Transverse colon (tissue), 3 donors: ENCODE measurements around the gene LKAAEAR1.

Source experiments
- POLR2A ChIP-seq: fragments of 450-650 bp; IDR thresholded peaks from one replicate; pipeline ENCODE4 v1.6.1; 2016; ENCODE audit warnings: antibody characterized with exemption, mild to moderate bottlenecking, moderate library complexity
- TF ChIP-seq, protein P1 (sequence below), 5 experiments: fragments of 200-600 bp in 3 of 5; fragments of 450-650 bp in 2 of 5; sonication (generic) in 3 of 5; IDR thresholded peaks; 1 replicate in 2 of 5; 2 replicates in 3 of 5; pipeline ENCODE4 v1.5.1; 2016 to 2017; ENCODE audit warnings: antibody characterized with exemption in 5 of 5, inconsistent platforms in 3 of 5, mild to moderate bottlenecking in 2 of 5, moderate library complexity in 1 of 5

DNA sequence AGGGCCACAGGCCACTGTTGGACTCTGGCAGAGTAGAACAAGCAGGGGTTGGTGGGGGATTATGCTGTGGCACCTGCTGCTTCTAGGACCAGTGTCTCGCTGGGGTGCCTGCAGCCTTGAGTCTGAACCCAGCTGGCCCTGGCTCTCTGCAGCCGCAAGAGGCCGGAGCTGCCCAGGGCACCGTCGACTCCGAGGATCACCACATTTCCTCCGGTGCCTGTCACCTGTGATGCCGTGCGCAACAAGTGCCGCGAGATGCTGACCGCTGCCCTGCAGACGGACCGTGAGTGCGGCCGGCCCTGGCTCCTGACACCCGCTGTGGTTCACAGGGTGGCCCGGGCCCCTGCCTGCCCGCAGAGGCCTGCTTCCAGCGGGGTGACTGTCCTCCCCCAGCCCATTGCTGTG lies 15.0 kb downstream of the LKAAEAR1 start:
- TF ChIP-seq, protein P1, sequence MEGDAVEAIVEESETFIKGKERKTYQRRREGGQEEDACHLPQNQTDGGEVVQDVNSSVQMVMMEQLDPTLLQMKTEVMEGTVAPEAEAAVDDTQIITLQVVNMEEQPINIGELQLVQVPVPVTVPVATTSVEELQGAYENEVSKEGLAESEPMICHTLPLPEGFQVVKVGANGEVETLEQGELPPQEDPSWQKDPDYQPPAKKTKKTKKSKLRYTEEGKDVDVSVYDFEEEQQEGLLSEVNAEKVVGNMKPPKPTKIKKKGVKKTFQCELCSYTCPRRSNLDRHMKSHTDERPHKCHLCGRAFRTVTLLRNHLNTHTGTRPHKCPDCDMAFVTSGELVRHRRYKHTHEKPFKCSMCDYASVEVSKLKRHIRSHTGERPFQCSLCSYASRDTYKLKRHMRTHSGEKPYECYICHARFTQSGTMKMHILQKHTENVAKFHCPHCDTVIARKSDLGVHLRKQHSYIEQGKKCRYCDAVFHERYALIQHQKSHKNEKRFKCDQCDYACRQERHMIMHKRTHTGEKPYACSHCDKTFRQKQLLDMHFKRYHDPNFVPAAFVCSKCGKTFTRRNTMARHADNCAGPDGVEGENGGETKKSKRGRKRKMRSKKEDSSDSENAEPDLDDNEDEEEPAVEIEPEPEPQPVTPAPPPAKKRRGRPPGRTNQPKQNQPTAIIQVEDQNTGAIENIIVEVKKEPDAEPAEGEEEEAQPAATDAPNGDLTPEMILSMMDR (IDR thresholded peaks at IDR 0.05) = no peak
- no peak for TF ChIP-seq POLR2A
